IMR-90 (cell line): ENCODE measurements around the gene TNRC18. TPM values are rescaled to one million over a fixed set of nuclear protein-coding genes. Genes with fewer than 3 reads are reported as not detected.

Experiments used
- ATAC-seq: fragments of 200-7000 bp; cut with Tn5 transposase; 2 replicates; pipeline ENCODE4 v1.9.1; 2020; ENCODE audit warnings: low read depth, mild to moderate bottlenecking, moderate library complexity
- BruUV-seq: library from RNA; stranded (reverse); fragments of 400-500 nt; replicated peaks from 2 replicates; lab custom pipeline; 2021; lab: Mats Ljungman, UMichigan
- CTCF ChIA-PET: fragments of 300-600 bp; formaldehyde crosslinking; extraction: SDS; loops from one replicate; lab custom pipeline; 2021; ENCODE audit warnings: antibody characterized with exemption; lab: Yijun Ruan, JAX
- POLR2A ChIA-PET: fragments of 300-600 bp; sonication (Branson Sonifier 250); formaldehyde crosslinking; loops from one replicate; lab custom pipeline; 2022; ENCODE audit warnings: antibody characterized with exemption; ENCODE audit not compliant: unreplicated experiment; lab: Charles Lee
- DNase-seq: peaks from one replicate; pipeline ENCODE4 v3.0.0; 2013
- H2AFZ ChIP-seq: replicated peaks from 2 replicates; pipeline ENCODE3; 2013; ENCODE audit warnings: low read length, mild to moderate bottlenecking; ENCODE audit not compliant: poor library complexity
- H2AK5ac ChIP-seq: 2 replicates; pipeline ENCODE4 v1.6.1; 2013; ENCODE audit warnings: low read depth, low read length, inconsistent platforms
- H2AK9ac ChIP-seq: replicated peaks from 2 replicates; pipeline ENCODE3; 2013; ENCODE audit warnings: mild to moderate bottlenecking, low read depth, low read length, moderate library complexity; ENCODE audit not compliant: poor library complexity
- H2BK120ac ChIP-seq: 2 replicates; pipeline ENCODE4 v1.6.1; 2013; ENCODE audit warnings: low read depth, low read length, inconsistent platforms
- H2BK15ac ChIP-seq: 3 replicates; pipeline ENCODE4 v1.6.1; 2013; ENCODE audit warnings: low read depth, low read length, inconsistent platforms
- H2BK20ac ChIP-seq: 2 replicates; pipeline ENCODE4 v1.6.1; 2013; ENCODE audit warnings: low read depth, mild to moderate bottlenecking, inconsistent platforms, low read length, moderate library complexity
- H2BK5ac ChIP-seq: 2 replicates; pipeline ENCODE4 v1.6.1; 2013; ENCODE audit warnings: mild to moderate bottlenecking, low read depth, low read length, inconsistent platforms; ENCODE audit not compliant: poor library complexity, severe bottlenecking
- H3K14ac ChIP-seq: replicated peaks from 2 replicates; pipeline ENCODE4 v1.6.1; 2013; ENCODE audit warnings: low read depth, low read length, inconsistent platforms
- H3K18ac ChIP-seq: 2 replicates; pipeline ENCODE4 v1.6.1; 2013; ENCODE audit warnings: low read depth, low read length, control low read depth
- H3K23ac ChIP-seq: 2 replicates; pipeline ENCODE4 v1.6.1; 2013; ENCODE audit warnings: low read depth, low read length, inconsistent platforms
- H3K27ac ChIP-seq: 2 replicates; pipeline ENCODE4 v1.5.1; 2013; ENCODE audit warnings: mild to moderate bottlenecking, control low read depth, low read length; ENCODE audit not compliant: insufficient read depth
- H3K27me3 ChIP-seq: 2 replicates; pipeline ENCODE4 v1.6.1; 2013; ENCODE audit warnings: low read length; ENCODE audit not compliant: control insufficient read depth, insufficient read depth
- H3K36me3 ChIP-seq: 2 replicates; pipeline ENCODE4 v1.6.1; 2013; ENCODE audit warnings: low read length, mixed read lengths; ENCODE audit not compliant: control insufficient read depth, insufficient read depth
- H3K4ac ChIP-seq: 2 replicates; pipeline ENCODE4 v1.6.1; 2013; ENCODE audit warnings: low read depth, low read length, inconsistent platforms
- H3K4me1 ChIP-seq: 2 replicates; pipeline ENCODE4 v1.6.1; 2013; ENCODE audit warnings: low read length, mixed read lengths; ENCODE audit not compliant: control insufficient read depth, insufficient read depth
- H3K4me2 ChIP-seq: 2 replicates; pipeline ENCODE4 v1.6.1; 2013; ENCODE audit warnings: low read depth, mild to moderate bottlenecking, control low read depth, low read length, moderate library complexity
- H3K4me3 ChIP-seq: 2 replicates; pipeline ENCODE4 v1.5.1; 2013; ENCODE audit warnings: low read depth, mild to moderate bottlenecking, control low read depth, low read length, moderate library complexity; ENCODE audit not compliant: insufficient read depth
- H3K56ac ChIP-seq: 2 replicates; pipeline ENCODE4 v1.6.1; 2013; ENCODE audit warnings: low read length, inconsistent platforms; ENCODE audit not compliant: insufficient read depth; ENCODE audit errors: extremely low read depth
- H3K79me1 ChIP-seq, 2 experiments: 2 replicates each; pipeline ENCODE4 v1.6.1; 2013; ENCODE audit warnings: low read length in 2 of 2, inconsistent platforms in 1 of 2, low read depth in 1 of 2
- H3K9ac ChIP-seq: 2 replicates; pipeline ENCODE4 v1.6.1; 2013; ENCODE audit warnings: low read depth, low read length, control low read depth
- H3K9me1 ChIP-seq: 2 replicates; pipeline ENCODE4 v1.6.1; 2013; ENCODE audit warnings: low read length, inconsistent platforms; ENCODE audit not compliant: insufficient read depth
- H3K9me3 ChIP-seq: 2 replicates; pipeline ENCODE4 v1.6.1; 2013; ENCODE audit warnings: low read length; ENCODE audit not compliant: control insufficient read depth, insufficient read depth
- H4K20me1 ChIP-seq: 2 replicates; pipeline ENCODE4 v1.6.1; 2013; ENCODE audit warnings: low read length, inconsistent platforms; ENCODE audit not compliant: insufficient read depth
- H4K5ac ChIP-seq: 2 replicates; pipeline ENCODE4 v1.6.1; 2013; ENCODE audit warnings: mild to moderate bottlenecking, low read depth, low read length, control low read depth
- H4K8ac ChIP-seq, 2 experiments: 2 replicates each; pipeline ENCODE4 v1.6.1; 2013; ENCODE audit warnings: low read depth in 2 of 2, low read length in 2 of 2, control low read depth in 1 of 2, inconsistent platforms in 1 of 2
- H4K91ac ChIP-seq: 2 replicates; pipeline ENCODE4 v1.6.1; 2013; ENCODE audit warnings: low read depth, low read length, inconsistent platforms; ENCODE audit not compliant: insufficient read depth
- BHLHE40 ChIP-seq: fragments of 150-350 bp; IDR thresholded peaks from 2 replicates; pipeline ENCODE4 v1.6.1; 2016; ENCODE audit warnings: mild to moderate bottlenecking, low read depth, low read length
- CEBPB ChIP-seq: IDR thresholded peaks from 2 replicates; pipeline ENCODE4 v1.6.1; 2012; ENCODE audit warnings: low read depth, low read length, improper control_type of control experiment
- CHD1 ChIP-seq: IDR thresholded peaks from 2 replicates; pipeline ENCODE4 v1.6.1; 2012; ENCODE audit warnings: low read depth, low read length, improper control_type of control experiment
- ELK1 ChIP-seq: fragments of 150-350 bp; IDR thresholded peaks from 2 replicates; pipeline ENCODE4 v1.6.1; 2016; ENCODE audit warnings: low read depth, mild to moderate bottlenecking, low read length, moderate library complexity, borderline replicate concordance
- FOS ChIP-seq: fragments of 150-350 bp; IDR thresholded peaks from 2 replicates; pipeline ENCODE4 v1.6.1; 2016; ENCODE audit warnings: low read depth, low read length
- MAFK ChIP-seq: IDR thresholded peaks from 2 replicates; pipeline ENCODE4 v1.6.1; 2012; ENCODE audit warnings: low read depth, low read length, improper control_type of control experiment
- MAZ ChIP-seq: IDR thresholded peaks from 2 replicates; pipeline ENCODE4 v1.6.1; 2012; ENCODE audit warnings: low read depth, mild to moderate bottlenecking, low read length, improper control_type of control experiment, moderate library complexity, borderline replicate concordance
- MXI1 ChIP-seq: IDR thresholded peaks from 2 replicates; pipeline ENCODE4 v1.6.1; 2012; ENCODE audit warnings: low read depth, mild to moderate bottlenecking, low read length, moderate library complexity, borderline replicate concordance
- NFE2L2 ChIP-seq: fragments of 150-350 bp; IDR thresholded peaks from 2 replicates; pipeline ENCODE4 v1.6.1; 2016; ENCODE audit warnings: low read depth, mild to moderate bottlenecking, low read length
- POLR2A ChIP-seq: IDR thresholded peaks from 2 replicates; pipeline ENCODE4 v1.6.1; 2012; ENCODE audit warnings: mild to moderate bottlenecking, low read depth, low read length
- RAD21 ChIP-seq: IDR thresholded peaks from 2 replicates; pipeline ENCODE4 v1.6.1; 2012; ENCODE audit warnings: low read length, improper control_type of control experiment
- RCOR1 ChIP-seq: IDR thresholded peaks from 2 replicates; pipeline ENCODE4 v1.6.1; 2012; ENCODE audit warnings: mild to moderate bottlenecking, low read length, improper control_type of control experiment; ENCODE audit not compliant: insufficient replicate concordance
- SMC3 ChIP-seq: fragments of 150-350 bp; IDR thresholded peaks from 2 replicates; pipeline ENCODE4 v1.6.1; 2016; ENCODE audit warnings: low read depth, mild to moderate bottlenecking, antibody characterized with exemption, low read length, moderate library complexity
- USF2 ChIP-seq: fragments of 150-350 bp; IDR thresholded peaks from 2 replicates; pipeline ENCODE4 v1.6.1; 2017; ENCODE audit warnings: mild to moderate bottlenecking, antibody characterized with exemption, low read length, low read depth
- WGBS, 2 experiments: methylation state at CpG; one replicate each; pipeline versions ENCODE4 v1.1.5 to v1.1.7; 2013; ENCODE audit warnings: missing lambda C conversion rate in 2 of 2; ENCODE audit not compliant: insufficient read length in 1 of 2; ENCODE audit errors: extremely low coverage in 2 of 2; 5-methylcytosine and 5-hydroxymethylcytosine counted together
- dilution Hi-C: fragments of 300-500 bp; cut with HindIII; formaldehyde crosslinking; loops from one replicate; pipeline ENCODE4 v1.14.3; 2018; ENCODE audit warnings: low sequenced_read_pairs; ENCODE audit not compliant: unreplicated experiment
- in situ Hi-C: fragments of 300-500 bp; cut with MboI; formaldehyde crosslinking; loops from 3 replicates; pipeline ENCODE4 v1.14.3; 2019; ENCODE audit warnings: low sequenced_read_pairs, inconsistent platforms, mixed read lengths
- intact Hi-C: fragments of 100-400 bp; cut with micrococcal nuclease; formaldehyde crosslinking; loops from 2 replicates; pipeline ENCODE4 v1.10.0; 2022
- polyA plus RNA-seq, 3 experiments: library from polyadenylated mRNA; depleted of rRNA; stranded (reverse); fragments of >200 nt; gene quantifications; 2 replicates each; pipeline ENCODE4 v1.2.3, GENCODE V29; 2012; ENCODE audit warnings: low replicate concordance in 1 of 3
- total RNA-seq: library from RNA; depleted of rRNA; stranded (reverse); fragments of >200 nt; gene quantifications from 2 replicates; pipeline ENCODE4 v1.2.3, GENCODE V29; 2012
- TF ChIP-seq, protein P1 (sequence below): conservative IDR thresholded peaks from 2 replicates; pipeline ENCODE4 v1.5.1; 2012; ENCODE audit warnings: mild to moderate bottlenecking, low read depth, low read length, improper control_type of control experiment

TNRC18 gene
- total and polyA plus RNA-seq, 2 of the 4 experiments (the other 2 are of a cell fraction): 4.7 to 29.6 TPM

DNA sequence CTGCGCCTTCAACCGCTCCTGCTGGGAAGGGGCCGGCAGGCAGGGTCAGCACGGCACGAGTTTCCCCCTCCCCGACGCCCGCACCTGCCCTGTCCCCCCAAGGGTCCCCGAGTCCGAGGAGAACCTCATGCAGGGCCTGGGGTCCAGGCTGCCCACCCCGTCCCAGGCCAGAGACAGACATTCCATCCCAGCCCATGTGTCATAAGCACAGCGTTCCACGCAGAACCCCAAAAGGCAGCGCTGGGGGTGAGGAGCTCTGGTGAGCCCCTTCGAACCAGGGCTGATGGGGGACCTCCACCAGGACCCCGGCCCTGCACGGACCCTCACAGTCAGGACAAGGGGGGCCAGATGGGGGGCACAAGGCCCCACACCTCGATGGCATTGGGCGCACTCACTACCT, 49.2 kb downstream of the TNRC18 start:
- Histone ChIP-seq H3K14ac (no peak overlapping the region), H2BK5ac (no peak overlapping the region), H3K4me1 (no peaks in the 10 kb centered on the region), H3K9me1 (no peaks in the 10 kb centered on the region), H4K20me1 (peaks cover 91% of the 10 kb centered on the region), H2BK15ac (no peak overlapping the region), H3K36me3 (peaks cover 69% of the 10 kb centered on the region), H3K9me3 (no peaks in the 10 kb centered on the region), H3K4me2 (no peak overlapping the region), H4K5ac (no peak overlapping the region), H3K9ac (no peak overlapping the region), H3K27ac (no peak overlapping the region), H3K79me1 (peaks cover 12 to 67% of the 10 kb centered on the region in 2 experiments), H2AFZ (no peak overlapping the region), H4K91ac (no peak overlapping the region), H3K56ac (no peak overlapping the region), H2BK120ac (no peak overlapping the region), H3K18ac (no peak overlapping the region), H2BK20ac (no peak overlapping the region), H3K4me3 (no peak overlapping the region), H3K23ac (no peak overlapping the region), H2AK5ac (no peak overlapping the region), H3K4ac (no peak overlapping the region), H2AK9ac (no peak overlapping the region), H4K8ac (no peak overlapping the region), H3K27me3 (no peaks in the 10 kb centered on the region)
- no peak for DNase-seq
- TF ChIP-seq POLR2A: no peak
- TF ChIP-seq RCOR1: no peak
- TF ChIP-seq MAZ: no peak
- TF ChIP-seq MXI1: no peak
- no peak for TF ChIP-seq CHD1
- TF ChIP-seq MAFK: no peak
- TF ChIP-seq, protein P1, sequence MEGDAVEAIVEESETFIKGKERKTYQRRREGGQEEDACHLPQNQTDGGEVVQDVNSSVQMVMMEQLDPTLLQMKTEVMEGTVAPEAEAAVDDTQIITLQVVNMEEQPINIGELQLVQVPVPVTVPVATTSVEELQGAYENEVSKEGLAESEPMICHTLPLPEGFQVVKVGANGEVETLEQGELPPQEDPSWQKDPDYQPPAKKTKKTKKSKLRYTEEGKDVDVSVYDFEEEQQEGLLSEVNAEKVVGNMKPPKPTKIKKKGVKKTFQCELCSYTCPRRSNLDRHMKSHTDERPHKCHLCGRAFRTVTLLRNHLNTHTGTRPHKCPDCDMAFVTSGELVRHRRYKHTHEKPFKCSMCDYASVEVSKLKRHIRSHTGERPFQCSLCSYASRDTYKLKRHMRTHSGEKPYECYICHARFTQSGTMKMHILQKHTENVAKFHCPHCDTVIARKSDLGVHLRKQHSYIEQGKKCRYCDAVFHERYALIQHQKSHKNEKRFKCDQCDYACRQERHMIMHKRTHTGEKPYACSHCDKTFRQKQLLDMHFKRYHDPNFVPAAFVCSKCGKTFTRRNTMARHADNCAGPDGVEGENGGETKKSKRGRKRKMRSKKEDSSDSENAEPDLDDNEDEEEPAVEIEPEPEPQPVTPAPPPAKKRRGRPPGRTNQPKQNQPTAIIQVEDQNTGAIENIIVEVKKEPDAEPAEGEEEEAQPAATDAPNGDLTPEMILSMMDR: no peak
- TF ChIP-seq SMC3: no peak
- no peak for TF ChIP-seq RAD21
- no peak for TF ChIP-seq BHLHE40
- no peak for TF ChIP-seq NFE2L2
- no peak for TF ChIP-seq CEBPB
- no peak for TF ChIP-seq USF2
- TF ChIP-seq ELK1: no peak
- no peak for TF ChIP-seq FOS
- 100% methylated on average over 4 of the region's 19 CpGs; no CpG with 5 or more reads in 1 of the 2 experiments for WGBS, 2 experiments
- dilution Hi-C loops (no loop called here), intact Hi-C loops (no loop called here), in situ Hi-C loops (no loop called here)
- ChIA-PET POLR2A (no interaction called here), CTCF (no interaction called here)
- BruUV-seq: no TSS peak
- no peak for ATAC-seq
